ENCODE measurements around the gene PTPN20.
"Not testable (repeated sequence)": the region's sequence is repeated elsewhere in the genome, so short reads cannot be mapped to it uniquely, and the experiment has no call there.

PTPN20 gene

GRCh38 chr10:46960742-46961141, 49.5 kb downstream of the PTPN20 start:
- DNase-seq, result not testable (repeated sequence)

GRCh38 chr10:46963356-46963755, 52.1 kb downstream of the PTPN20 start:
- not testable (repeated sequence) for DNase-seq

DNA sequence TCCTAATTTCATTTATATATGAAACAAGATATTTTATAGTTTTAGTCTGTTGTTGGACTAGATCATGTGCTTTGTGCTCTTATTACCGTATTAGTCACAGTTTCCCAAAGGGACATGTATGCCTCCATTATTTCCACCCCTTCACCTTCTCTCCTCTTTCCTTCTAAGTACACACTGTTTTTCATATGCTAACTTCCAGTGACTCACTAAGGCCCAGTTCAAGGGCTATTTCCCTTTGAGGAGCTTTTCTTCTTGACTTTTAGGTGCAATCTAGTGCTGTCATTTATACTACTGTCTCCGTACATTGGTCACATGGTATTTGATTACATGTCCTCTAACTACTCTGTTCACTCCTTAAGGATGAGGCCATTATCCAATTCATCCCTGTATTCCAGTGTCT, 55.8 kb downstream of the PTPN20 start:
- not testable (repeated sequence) for DNase-seq

DNA sequence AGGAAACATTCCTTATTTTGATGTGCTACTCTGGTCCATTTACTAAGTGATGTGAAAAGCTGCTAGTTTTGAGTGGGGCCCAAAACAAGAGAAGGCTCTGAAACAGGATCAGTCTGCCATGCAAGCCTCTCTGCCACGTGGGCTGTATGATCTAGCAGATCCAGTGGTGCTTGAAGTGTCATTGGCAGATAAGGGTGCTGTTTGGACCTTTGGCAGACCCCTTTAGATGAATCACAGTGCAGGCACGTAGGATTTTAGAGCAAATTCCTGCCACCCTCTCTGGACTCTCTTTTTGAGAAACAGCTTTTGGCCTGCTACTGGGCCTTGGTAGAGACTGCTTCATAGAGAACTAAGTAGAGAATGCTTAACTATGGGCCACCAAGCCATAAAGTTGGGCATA, 69.0 kb downstream of the PTPN20 start:
- not testable (repeated sequence) for DNase-seq

GRCh38 chr10:46987233-46987924, 76.2 kb downstream of the PTPN20 start:
- not testable (repeated sequence) for DNase-seq

- DNase-seq, result no peak
Observed at GRCh38 chr10:46992803-46993561, 81.8 kb downstream of the PTPN20 start.

GRCh38 chr10:46995234-46995633, 84.0 kb downstream of the PTPN20 start:
- DNase-seq, result no peak

DNA sequence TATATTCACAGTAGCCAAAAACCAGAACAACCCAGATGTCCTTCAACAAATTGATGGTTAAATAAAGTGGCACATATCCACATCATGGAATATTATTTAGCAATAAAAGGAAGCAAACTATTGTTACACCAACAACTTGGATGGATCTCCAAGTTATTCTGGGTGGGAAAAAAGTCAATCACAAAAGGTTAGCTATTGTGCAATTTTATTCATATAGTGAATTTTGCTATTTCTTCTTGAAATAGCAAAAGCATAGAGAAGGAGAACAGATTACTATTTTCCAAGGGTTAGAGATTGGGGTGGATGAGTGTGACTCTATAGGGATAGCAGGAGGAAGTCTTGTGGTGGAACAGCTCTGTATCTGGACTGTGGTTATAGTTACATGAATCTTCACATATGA, 87.0 kb downstream of the PTPN20 start:
- DNase-seq, result no peak

DNA sequence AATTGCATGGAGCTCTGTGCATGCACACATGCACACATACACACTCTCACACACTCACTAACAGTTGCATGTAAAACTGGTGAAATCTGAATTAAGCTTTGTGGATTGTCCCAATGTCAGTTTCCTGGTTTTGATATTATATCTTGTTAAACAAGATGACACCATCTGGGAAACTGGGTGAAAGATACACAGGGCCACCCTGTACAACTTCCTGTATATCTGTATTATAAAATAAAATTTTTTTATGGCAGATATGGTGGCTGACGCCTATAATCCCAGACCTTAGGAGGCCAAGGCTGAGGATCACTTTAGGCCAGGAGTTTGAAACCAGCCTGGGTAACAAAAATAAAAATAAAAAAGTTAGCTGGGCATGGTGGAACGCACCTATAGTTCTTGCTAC, 87.4 kb downstream of the PTPN20 start:
- no peak for DNase-seq

- no peak for DNase-seq
Observed at GRCh38 chr10:46999217-46999616, 88.0 kb downstream of the PTPN20 start.

DNA sequence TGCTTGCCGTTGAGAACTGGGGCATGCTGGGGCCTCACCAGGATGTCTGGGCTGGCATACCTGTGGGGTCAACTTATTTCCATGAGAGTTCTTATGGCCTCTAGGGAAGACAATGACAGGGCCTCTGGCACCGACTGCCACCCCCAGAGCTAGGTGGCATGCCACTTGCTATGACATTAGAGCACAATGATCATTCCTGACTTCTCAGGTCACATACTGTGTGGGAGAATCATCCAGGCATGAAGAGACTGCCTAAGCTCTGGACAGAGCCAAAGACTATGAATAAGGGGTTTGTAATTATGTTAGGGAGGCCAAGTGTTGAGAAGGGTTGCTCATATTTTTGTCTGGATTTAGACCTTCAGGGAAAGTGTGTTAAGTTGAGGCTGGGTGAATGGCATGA, 97.5 kb downstream of the PTPN20 start:
- no peak for DNase-seq

DNA sequence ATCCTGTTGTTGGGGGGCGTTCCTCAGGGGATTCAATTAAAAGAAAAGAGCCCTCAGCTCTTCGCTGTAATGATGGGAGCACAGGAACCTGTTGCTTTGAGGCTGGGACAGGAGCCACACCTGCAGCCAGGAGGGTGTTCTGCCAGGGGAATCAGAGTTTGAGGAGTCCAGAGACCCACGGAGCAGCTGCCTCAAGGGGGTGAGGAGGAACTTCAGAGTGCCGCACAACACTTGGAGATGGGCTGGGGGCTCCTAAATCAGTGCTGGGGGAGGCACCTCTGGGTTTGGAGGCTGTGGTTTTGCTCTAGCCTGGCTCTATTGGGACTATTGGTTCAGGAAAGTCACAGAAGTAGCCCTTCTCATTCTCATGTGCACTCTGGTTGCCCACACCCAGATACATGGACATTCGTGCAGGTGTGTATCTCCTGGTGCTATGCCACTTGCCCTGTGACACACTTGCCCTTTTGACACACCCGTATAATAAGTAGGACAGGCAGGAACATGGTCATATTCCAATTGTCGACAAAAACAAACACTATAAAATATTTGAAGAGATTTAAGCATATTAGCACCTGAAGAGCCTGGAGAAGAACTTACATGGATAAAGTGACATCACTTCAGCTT, 98.1 kb downstream of the PTPN20 start:
- no peak for DNase-seq

DNA sequence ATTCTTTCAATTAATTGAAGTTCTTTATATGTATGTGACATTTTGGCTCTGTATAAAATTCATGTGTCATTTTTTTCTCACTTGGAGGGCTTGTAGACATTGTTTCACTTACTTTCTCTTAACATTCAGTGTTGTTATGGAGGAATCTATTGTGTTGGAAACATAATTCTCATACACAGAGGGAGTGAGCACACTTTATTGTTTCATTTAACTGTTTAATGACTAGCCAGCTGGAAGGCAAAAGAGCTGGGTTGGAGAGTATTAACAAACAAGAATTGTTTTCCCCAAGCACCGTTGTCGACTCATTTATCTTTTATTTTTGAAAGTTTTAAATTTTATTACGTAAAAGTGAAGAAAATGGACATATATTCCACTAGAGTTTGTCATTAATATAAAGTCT, 98.8 kb downstream of the PTPN20 start:
- DNase-seq, result no peak

GRCh38 chr10:47012214-47012613, 101.0 kb downstream of the PTPN20 start:
- DNase-seq, result no peak

DNA sequence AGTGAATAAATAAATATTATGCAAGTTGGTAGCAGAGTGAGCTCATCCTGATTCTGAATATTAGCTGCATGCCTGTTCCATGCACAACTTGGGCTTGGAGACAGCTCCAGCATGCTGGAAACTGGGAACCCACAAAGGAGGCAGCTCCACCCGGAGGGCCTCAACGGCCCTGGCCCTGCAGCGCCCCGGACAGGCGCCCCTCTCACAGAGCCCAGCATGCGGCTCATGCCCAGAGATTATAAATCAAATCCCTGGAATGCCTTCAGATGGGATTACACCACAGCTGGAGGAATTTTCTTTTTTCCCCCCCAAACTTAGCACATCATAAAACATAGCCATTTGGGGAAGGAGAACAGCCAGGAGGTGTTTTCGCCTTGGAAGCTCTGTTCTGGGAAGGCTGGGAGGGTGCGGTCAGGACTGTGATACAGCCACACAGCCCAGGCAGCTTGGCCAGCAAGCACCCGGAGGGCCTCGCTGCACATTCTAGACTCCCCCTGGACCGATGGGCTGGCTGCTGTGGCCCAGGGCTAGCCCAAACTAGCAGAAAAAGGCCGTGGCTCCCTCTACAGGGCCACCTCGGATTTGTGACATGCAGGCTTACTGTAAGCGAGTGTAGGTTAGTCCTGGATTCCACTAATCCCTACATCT, 102.4 kb downstream of the PTPN20 start:
- DNase-seq, result no peak

- no peak for DNase-seq
Observed at GRCh38 chr10:47015404-47015803, 104.2 kb downstream of the PTPN20 start.

DNA sequence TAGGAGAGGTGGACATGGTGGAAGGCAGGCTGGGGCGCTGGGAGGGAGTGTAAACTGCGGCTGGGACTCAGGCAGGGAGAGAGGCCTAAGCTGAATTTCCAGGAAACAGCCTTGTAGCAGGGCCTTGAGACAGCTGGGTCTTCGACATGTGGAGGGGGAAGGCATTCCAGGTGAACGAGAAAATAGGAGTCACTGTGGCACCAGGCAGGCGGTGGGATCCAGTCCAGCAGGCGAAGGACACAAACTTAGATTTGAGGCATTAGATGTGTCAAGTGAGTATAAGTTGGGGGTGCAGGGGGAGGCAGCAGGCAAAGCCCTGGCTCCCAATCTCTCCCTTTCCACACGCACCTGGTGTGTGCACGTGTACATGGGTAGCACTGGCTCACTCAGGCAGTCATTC, 105.3 kb downstream of the PTPN20 start:
- no peak for DNase-seq

DNA sequence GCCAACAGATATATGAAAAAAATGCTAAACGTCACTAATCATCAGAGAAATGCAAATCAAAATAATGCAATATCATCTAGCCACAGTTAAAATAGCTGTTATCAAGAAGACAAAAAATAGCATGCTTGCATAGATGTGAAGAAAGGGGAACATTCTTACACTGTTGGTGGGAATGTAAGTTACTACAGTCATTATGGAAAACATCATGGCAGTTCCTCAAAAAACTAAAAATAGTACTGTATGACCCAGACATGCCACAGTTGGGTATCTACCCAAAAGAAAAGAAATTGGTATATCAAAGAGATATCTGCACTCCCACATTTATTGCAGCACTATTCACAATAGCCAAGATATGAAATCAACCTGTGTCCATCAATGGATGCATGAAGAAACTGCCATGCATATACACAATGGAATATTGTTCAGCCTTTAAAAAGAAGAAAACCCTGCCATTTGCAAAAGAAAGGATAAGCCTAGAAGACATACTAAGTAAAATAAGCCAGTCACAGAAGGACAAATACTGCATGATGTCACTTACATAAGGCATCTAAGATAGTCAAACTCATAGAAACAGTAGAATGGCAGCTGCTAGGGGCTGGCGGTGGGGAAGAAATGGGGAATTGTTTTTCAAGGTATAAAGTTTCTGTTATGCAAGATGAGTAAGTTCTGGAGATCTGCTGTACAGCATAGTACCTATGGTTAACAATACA, 107.0 kb downstream of the PTPN20 start:
- DNase-seq, result no peak

- no peak for DNase-seq
Observed at GRCh38 chr10:47019155-47020145, 108.2 kb downstream of the PTPN20 start.

- DNase-seq, result no peak
Observed at GRCh38 chr10:47020471-47020870, 109.2 kb downstream of the PTPN20 start.

GRCh38 chr10:47021850-47022249, 110.6 kb downstream of the PTPN20 start:
- no peak for DNase-seq

All from NCI-H1417 treated with DMSO at 0.1 percent for 48 hours (cell line).